Chondrocyte (in vitro differentiated cells): Measurements from ENCODE around the gene ZBTB46. TPM values are rescaled to one million over a fixed set of nuclear protein-coding genes. Genes with fewer than 3 reads are reported as not detected.

ENCODE experiments used
- DNase-seq: peaks from one replicate; pipeline ENCODE4 v3.0.0; 2021; ENCODE audit warnings: mixed read lengths, low spot score
- H3K27ac Mint-ChIP-seq: one replicate; pipeline ENCODE4 v1.8.0; 2021; ENCODE audit warnings: mild to moderate bottlenecking, moderate library complexity, mixed read lengths; ENCODE audit not compliant: unreplicated experiment
- H3K27me3 Mint-ChIP-seq: 2 replicates; pipeline ENCODE4 v1.8.0; 2021; ENCODE audit warnings: low read depth, mixed read lengths
- H3K36me3 Mint-ChIP-seq: 2 replicates; pipeline ENCODE4 v1.8.0; 2021; ENCODE audit warnings: low read depth, mixed read lengths
- H3K4me1 Mint-ChIP-seq: 2 replicates; pipeline ENCODE4 v1.8.0; 2021; ENCODE audit warnings: low read depth, mild to moderate bottlenecking, mixed read lengths
- H3K4me3 Mint-ChIP-seq: one replicate; pipeline ENCODE4 v1.8.0; 2021; ENCODE audit warnings: mild to moderate bottlenecking, moderate library complexity, mixed read lengths; ENCODE audit not compliant: unreplicated experiment
- H3K9me3 Mint-ChIP-seq: 2 replicates; pipeline ENCODE4 v1.8.0; 2021; ENCODE audit warnings: low read depth, mixed read lengths
- CTCF ChIP-seq: fragments of 200-600 bp; sonication (generic); IDR thresholded peaks from 2 replicates; pipeline ENCODE4 v1.5.0; 2021; ENCODE audit warnings: antibody characterized with exemption, mild to moderate bottlenecking, moderate library complexity
- total RNA-seq: library from RNA; stranded (reverse); gene quantifications from 3 replicates; pipeline ENCODE4 v1.2.1, GENCODE V29; 2021

Gene ZBTB46
- total RNA-seq, 1 donor from 2014 or later = 6.0 TPM

- no peak overlapping the region for H3K27ac Mint-ChIP-seq
- no peak for TF ChIP-seq CTCF
- DNase-seq = no peak
- no peaks in the 10 kb centered on the region for H3K9me3 Mint-ChIP-seq
- peaks cover 4% of the 10 kb centered on the region for H3K4me1 Mint-ChIP-seq
- no peaks in the 10 kb centered on the region for H3K27me3 Mint-ChIP-seq
- H3K36me3 Mint-ChIP-seq = peaks cover 2% of the 10 kb centered on the region
- H3K4me3 Mint-ChIP-seq = no peak overlapping the region
These were observed 41.1 kb downstream of the ZBTB46 start for GRCh38 chr20:63789836-63790571.

- TF ChIP-seq CTCF = no peak
- Mint-ChIP-seq H3K27ac (no peak overlapping the region), H3K9me3 (no peaks in the 10 kb centered on the region), H3K27me3 (no peaks in the 10 kb centered on the region), H3K4me3 (no peak overlapping the region), H3K36me3 (peaks cover 2% of the 10 kb centered on the region), H3K4me1 (peaks cover 4% of the 10 kb centered on the region)
- DNase-seq = no peak
These were observed 43.3 kb downstream of the ZBTB46 start for GRCh38 chr20:63787749-63788148.

- no peaks in the 10 kb centered on the region for H3K9me3 Mint-ChIP-seq
- H3K36me3 Mint-ChIP-seq = peaks cover 2% of the 10 kb centered on the region
- no peaks in the 10 kb centered on the region for H3K27me3 Mint-ChIP-seq
- TF ChIP-seq CTCF = no peak
- DNase-seq = no peak
- H3K4me3 Mint-ChIP-seq = no peak overlapping the region
- H3K4me1 Mint-ChIP-seq = peaks cover 4% of the 10 kb centered on the region
- no peak overlapping the region for H3K27ac Mint-ChIP-seq
These were observed 43.8 kb downstream of the ZBTB46 start for GRCh38 chr20:63787302-63787701.

GRCh38 chr20:63785691-63786131 lies 45.4 kb downstream of the ZBTB46 start:
- no peak overlapping the region for H3K4me3 Mint-ChIP-seq
- H3K36me3 Mint-ChIP-seq = peaks cover 2% of the 10 kb centered on the region
- no peak for DNase-seq
- H3K4me1 Mint-ChIP-seq = no peaks in the 10 kb centered on the region
- H3K9me3 Mint-ChIP-seq = no peaks in the 10 kb centered on the region
- TF ChIP-seq CTCF = no peak
- H3K27me3 Mint-ChIP-seq = no peaks in the 10 kb centered on the region
- no peak overlapping the region for H3K27ac Mint-ChIP-seq

GRCh38 chr20:63783970-63784369 lies 47.1 kb downstream of the ZBTB46 start:
- H3K4me1 Mint-ChIP-seq = no peaks in the 10 kb centered on the region

More at GRCh38 chr20:63783970-63784369, 47.1 kb downstream of the ZBTB46 start:
- no peak for TF ChIP-seq CTCF
- no peak overlapping the region for H3K27ac Mint-ChIP-seq
- H3K27me3 Mint-ChIP-seq = no peaks in the 10 kb centered on the region
- no peaks in the 10 kb centered on the region for H3K9me3 Mint-ChIP-seq
- no peak overlapping the region for H3K4me3 Mint-ChIP-seq
- H3K36me3 Mint-ChIP-seq = peaks cover 2% of the 10 kb centered on the region
- no peak for DNase-seq
